HFFc6 (cell line): Measurements from ENCODE around the gene LYPD6. TPM values are rescaled to one million over a fixed set of nuclear protein-coding genes. Genes with fewer than 3 reads are reported as not detected.
A peak's percentile ranks its signal among the peaks of the same experiment; 100 is the strongest.

Experiments
- DNase-seq: peaks from one replicate; pipeline ENCODE4 v3.0.0-alpha.2; 2018
- H3K27ac Mint-ChIP-seq: 2 replicates; pipeline ENCODE4 v1.8.0; 2020; ENCODE audit warnings: mild to moderate bottlenecking, mixed read lengths
- H3K27me3 Mint-ChIP-seq: 2 replicates; pipeline ENCODE4 v1.8.0; 2021; ENCODE audit warnings: mild to moderate bottlenecking, moderate library complexity, mixed read lengths; ENCODE audit not compliant: insufficient read depth
- H3K36me3 Mint-ChIP-seq: 2 replicates; pipeline ENCODE4 v1.8.0; 2021; ENCODE audit warnings: low read depth, mixed read lengths
- H3K4me1 Mint-ChIP-seq: 2 replicates; pipeline ENCODE4 v1.8.0; 2020; ENCODE audit warnings: low read depth, mixed read lengths
- H3K4me3 Mint-ChIP-seq: 2 replicates; pipeline ENCODE4 v1.8.0; 2020; ENCODE audit warnings: mild to moderate bottlenecking, moderate library complexity, mixed read lengths
- H3K9me3 Mint-ChIP-seq: 2 replicates; pipeline ENCODE4 v1.8.0; 2020; ENCODE audit warnings: mild to moderate bottlenecking, mixed read lengths
- CTCF ChIP-seq: fragments of 200-600 bp; sonication (generic); IDR thresholded peaks from 2 replicates; pipeline ENCODE4 v1.5.0; 2021; ENCODE audit warnings: antibody characterized with exemption, mild to moderate bottlenecking
- total RNA-seq, 6 experiments: library from RNA; stranded (reverse); fragmentation: NEBNext Ultra II Directional; extraction: Animal tissue kit (Norgen Biotek cat#: 25700); gene quantifications; 2 replicates in 1 of 6; 3 replicates in 5 of 6; pipeline ENCODE4 v1.2.3, GENCODE V29; 2021

The LYPD6 gene
- total RNA-seq, 6 experiments from 2014 or later: 16.7 to 29.4 (median 22.4) TPM

- Mint-ChIP-seq H3K27ac (no peak overlapping the region), H3K36me3 (peaks cover 28% of the 10 kb centered on the region), H3K9me3 (no peaks in the 10 kb centered on the region), H3K27me3 (no peaks in the 10 kb centered on the region), H3K4me3 (no peak overlapping the region), H3K4me1 (peaks cover 23% of the 10 kb centered on the region)
- no peak for DNase-seq
- no peak for TF ChIP-seq CTCF
Measured at GRCh38 chr2:149473521-149473920, 143.1 kb downstream of the LYPD6 start.

GRCh38 chr2:149483004-149483605 is 152.7 kb downstream of the LYPD6 start:
- peak; percentile 18 for DNase-seq

GRCh38 chr2:149486664-149487063 is 156.3 kb downstream of the LYPD6 start:
- Mint-ChIP-seq H3K36me3 (no peaks in the 10 kb centered on the region), H3K9me3 (no peaks in the 10 kb centered on the region), H3K4me3 (no peak overlapping the region), H3K27me3 (no peaks in the 10 kb centered on the region), H3K27ac (no peak overlapping the region), H3K4me1 (peaks cover 47% of the 10 kb centered on the region)
- DNase-seq: no peak
- TF ChIP-seq CTCF: no peak

More at GRCh38 chr2:149483004-149483605, 152.7 kb downstream of the LYPD6 start:
- H3K9me3 Mint-ChIP-seq: no peaks in the 10 kb centered on the region
- no peak overlapping the region for H3K4me3 Mint-ChIP-seq
- no peaks in the 10 kb centered on the region for H3K36me3 Mint-ChIP-seq
- TF ChIP-seq CTCF: no peak
- H3K27me3 Mint-ChIP-seq: peaks cover 3% of the 10 kb centered on the region
- H3K4me1 Mint-ChIP-seq: peaks cover 27% of the 10 kb centered on the region
- peak overlapping the region; percentile 32 for H3K27ac Mint-ChIP-seq

- Mint-ChIP-seq H3K36me3 (no peaks in the 10 kb centered on the region), H3K9me3 (no peaks in the 10 kb centered on the region), H3K27ac (no peak overlapping the region), H3K4me3 (no peak overlapping the region), H3K4me1 (peaks cover 47% of the 10 kb centered on the region), H3K27me3 (no peaks in the 10 kb centered on the region)
- no peak for DNase-seq
- TF ChIP-seq CTCF: peak; percentile 61
Measured at GRCh38 chr2:149487189-149487588, 156.8 kb downstream of the LYPD6 start.

- no peak for DNase-seq
- H3K36me3 Mint-ChIP-seq: no peaks in the 10 kb centered on the region
- H3K27me3 Mint-ChIP-seq: peaks cover 4% of the 10 kb centered on the region; the same call in 1 of the 2 replicates
- TF ChIP-seq CTCF: no peak
- H3K4me3 Mint-ChIP-seq: peak overlapping the region; percentile 20; the same call in 1 of the 2 replicates
- peak overlapping the region; percentile 17; the same call in 1 of the 2 replicates for H3K27ac Mint-ChIP-seq
- H3K9me3 Mint-ChIP-seq: no peaks in the 10 kb centered on the region
- peaks cover 45% of the 10 kb centered on the region for H3K4me1 Mint-ChIP-seq
Measured at GRCh38 chr2:149488706-149489440, 158.5 kb downstream of the LYPD6 start.
